H1 (cell line): ENCODE data around the gene CD300LF. TPM values are rescaled to one million over a fixed set of nuclear protein-coding genes. Genes with fewer than 3 reads are reported as not detected.

Source experiments
- POLR2AphosphoS5 ChIP-seq: IDR thresholded peaks from 2 replicates; pipeline ENCODE4 v1.6.1; 2011; ENCODE audit warnings: low read depth, low read length
- RAD21 ChIP-seq, 2 experiments: IDR thresholded peaks in 1 of 2; conservative IDR thresholded peaks in 1 of 2; 2 replicates each; pipeline ENCODE4 v1.6.1; 2011; ENCODE audit warnings: low read depth in 2 of 2, low read length in 2 of 2, improper control_type of control experiment in 1 of 2, inconsistent platforms in 1 of 2, mild to moderate bottlenecking in 1 of 2, moderate library complexity in 1 of 2
- TAF1 ChIP-seq: IDR thresholded peaks from 2 replicates; pipeline ENCODE4 v1.6.1; 2011; ENCODE audit warnings: mild to moderate bottlenecking, low read depth, low read length
- polyA plus RNA-seq, 7 experiments: library from polyadenylated mRNA; depleted of rRNA in 3 of 7; stranded (reverse) in 5 of 7; unstranded in 2 of 7; fragments of >200 nt in 5 of 7; fragments of 200-250 nt in 2 of 7; gene quantifications; 1 replicate in 5 of 7; 2 replicates in 1 of 7; 4 replicates in 1 of 7; pipeline versions ENCODE4 v1.2.1 to v1.2.3, GENCODE V29; 2011 to 2013; ENCODE audit warnings: missing spikeins in 2 of 7, mixed read lengths in 2 of 7
- total RNA-seq: library from RNA; stranded (reverse); fragmentation: NEBNext Ultra II Directional; extraction: Animal tissue kit (Norgen Biotek cat#: 25700); gene quantifications from 2 replicates; pipeline ENCODE4 v1.2.1, GENCODE V29; 2021

The CD300LF gene
- total and polyA plus RNA-seq, 2 of the 8 experiments (the other 6 are each of a cell fraction or from before 2014, with no cell fraction given) = not detected

GRCh38 chr17:74694081-74694480 lies 18.6 kb downstream of the CD300LF start (continued):
- no peak for TF ChIP-seq RAD21 (IDR thresholded peaks at IDR 0.05 in 1 of 2, conservative IDR thresholded peaks at IDR 0.05 in 1 of 2; ENCODE audit: low read depth in 2 of 2, low read length in 2 of 2)
- no peak for TF ChIP-seq TAF1
- TF ChIP-seq POLR2AphosphoS5 = no peak
- TF ChIP-seq, all 59 proteins: peak for 0
